Uterus (tissue), 4 donors: ENCODE results near the gene ALOX5AP. TPM values are rescaled to one million over a fixed set of nuclear protein-coding genes. Genes with fewer than 3 reads are reported as not detected.
A peak's percentile ranks its signal among the peaks of the same experiment; 100 is the strongest.

Experiments used
- DNase-seq, 2 donors: peaks; one replicate each; pipeline ENCODE4 v3.0.0-alpha.2; 2019 to 2020
- H3K27ac ChIP-seq, 2 donors: fragments of 200-600 bp; sonication (generic); 1 replicate in 1 of 2; 2 replicates in 1 of 2; pipeline ENCODE4 v1.5.1; 2016 to 2018
- H3K27me3 ChIP-seq, 2 donors: fragments of 200-600 bp; sonication (generic); one replicate each; pipeline ENCODE4 v1.5.1; 2018 to 2019; ENCODE audit warnings: control low read depth in 1 of 2
- H3K36me3 ChIP-seq, 2 donors: fragments of 200-600 bp; sonication (generic); one replicate each; pipeline ENCODE4 v1.5.1; 2019; ENCODE audit warnings: control low read depth in 1 of 2
- H3K4me1 ChIP-seq, 2 donors: fragments of 200-600 bp; sonication (generic); one replicate each; pipeline ENCODE4 v1.5.1; 2018 to 2019; ENCODE audit warnings: control low read depth in 1 of 2
- H3K4me3 ChIP-seq, 2 donors: fragments of 200-600 bp; sonication (generic); 1 replicate in 1 of 2; 2 replicates in 1 of 2; pipeline ENCODE4 v1.5.1; 2018 to 2019; ENCODE audit warnings: mild to moderate bottlenecking in 1 of 2
- H3K9me3 ChIP-seq, 2 donors: fragments of 200-600 bp; sonication (generic); one replicate each; pipeline ENCODE4 v1.5.1; 2019; ENCODE audit warnings: control low read depth in 1 of 2
- CTCF ChIP-seq, 4 experiments: fragments of 200-600 bp in 2 of 4; fragments of 450-650 bp in 2 of 4; sonication (generic) in 2 of 4; IDR thresholded peaks; one replicate each; pipeline ENCODE4 v1.5.1; 2016 to 2019; ENCODE audit warnings: antibody characterized with exemption in 4 of 4, mild to moderate bottlenecking in 2 of 4, moderate library complexity in 1 of 4
- POLR2A ChIP-seq, 2 donors: fragments of 450-650 bp; IDR thresholded peaks; one replicate each; pipeline ENCODE4 v1.6.1; 2016; ENCODE audit warnings: antibody characterized with exemption in 2 of 2, mild to moderate bottlenecking in 1 of 2, moderate library complexity in 1 of 2
- intact Hi-C: fragments of 100-400 bp; cut with DNase I; formaldehyde crosslinking; loops from one replicate; pipeline ENCODE4 v1.15.1; 2023; ENCODE audit warnings: low total_unique reads
- total RNA-seq, 4 donors: library from RNA; depleted of rRNA in 3 of 4; stranded (reverse); fragments of >200 nt in 3 of 4; gene quantifications; one replicate each; pipeline versions ENCODE4 v1.1.0 to v1.2.4, GENCODE V29; 2014 to 2023
- donor health status: DM: yes; HTN: yes; CAD: no.

ALOX5AP gene
- total RNA-seq, 4 donors from 2014 or later: 4.4 to 40.6 (median 12.7) TPM

GRCh38 chr13:30787738-30788525 lies 52.6 kb downstream of the ALOX5AP start:
- intact Hi-C loops: no loop called here
- DNase-seq: no peak
- Histone ChIP-seq H3K27me3 (no peaks in the 10 kb centered on the region), H3K9me3 (no peaks in the 10 kb centered on the region), H3K4me3 (no peak overlapping the region), H3K36me3 (no peaks in the 10 kb centered on the region), H3K27ac (no peak overlapping the region), H3K4me1 (no peaks in the 10 kb centered on the region)
- TF ChIP-seq POLR2A (IDR thresholded peaks at IDR 0.05): no peak

DNA sequence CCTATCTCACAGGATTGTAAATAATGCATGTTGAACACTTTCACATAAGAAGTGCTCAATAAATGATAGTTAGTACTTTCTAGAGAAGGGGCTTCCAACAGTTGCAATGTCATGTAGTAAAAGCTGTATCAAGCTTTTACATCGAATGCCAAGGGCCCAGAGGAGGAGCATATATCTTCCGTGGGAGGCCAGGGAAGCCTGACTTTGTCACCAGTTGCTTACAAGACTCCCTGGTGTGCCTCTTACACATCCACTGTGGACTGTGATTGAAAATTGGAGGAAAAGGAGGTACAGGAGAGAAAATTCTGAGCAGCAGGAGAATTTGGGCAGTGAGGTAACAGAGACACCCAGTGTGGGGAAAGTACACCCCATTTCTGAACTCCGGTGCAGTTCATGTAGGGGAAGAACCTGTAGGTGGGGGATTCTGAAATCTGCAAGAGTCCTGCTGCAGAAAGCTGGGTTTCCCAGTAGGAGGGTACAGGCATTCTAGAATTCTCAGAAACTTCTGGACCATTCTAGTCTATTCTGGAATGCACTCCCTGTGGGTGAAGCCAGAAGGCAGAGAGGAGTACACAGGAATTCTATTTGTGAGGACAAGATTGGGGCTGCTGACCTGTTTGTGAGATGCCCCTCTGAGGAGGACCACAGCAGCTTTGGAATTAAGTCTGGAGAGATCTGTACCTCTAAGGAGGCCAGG lies 54.0 kb downstream of the ALOX5AP start:
- Histone ChIP-seq H3K27ac (no peak overlapping the region), H3K9me3 (no peaks in the 10 kb centered on the region), H3K4me1 (no peaks in the 10 kb centered on the region), H3K27me3 (no peaks in the 10 kb centered on the region), H3K36me3 (no peaks in the 10 kb centered on the region), H3K4me3 (no peak overlapping the region)
- TF ChIP-seq POLR2A (IDR thresholded peaks at IDR 0.05) (no peak), CTCF (IDR thresholded peaks at IDR 0.05) (no peak)
- DNase-seq: no peak
- intact Hi-C loops: no loop called here

- TF ChIP-seq POLR2A (IDR thresholded peaks at IDR 0.05): no peak
- no peak for TF ChIP-seq CTCF (IDR thresholded peaks at IDR 0.05)
Measured at GRCh38 chr13:30790592-30790991, 55.2 kb downstream of the ALOX5AP start.

GRCh38 chr13:30791354-30792001 lies 56.1 kb downstream of the ALOX5AP start:
- Histone ChIP-seq H3K4me1 (no peaks in the 10 kb centered on the region), H3K36me3 (no peaks in the 10 kb centered on the region), H3K27ac (peak overlapping the region; percentile 63 to 64), H3K27me3 (no peaks in the 10 kb centered on the region), H3K4me3 (no peak overlapping the region), H3K9me3 (no peaks in the 10 kb centered on the region)
- intact Hi-C loops: loop anchor here (10.0 kb wide), 1 partner anchor 327 kb away; the partner anchor contains the start of gene HMGB1
- TF ChIP-seq CTCF (IDR thresholded peaks at IDR 0.05) (no peak), POLR2A (IDR thresholded peaks at IDR 0.05) (no peak)
- DNase-seq: peak in 1 of 2 donors; percentile 42

More at GRCh38 chr13:30790592-30790991, 55.2 kb downstream of the ALOX5AP start:
- no peaks in the 10 kb centered on the region for H3K4me1 ChIP-seq
- no peak overlapping the region for H3K27ac ChIP-seq
- intact Hi-C loops: loop anchor here (10.0 kb wide), 1 partner anchor 326 kb away; the partner anchor contains the start of gene HMGB1
- H3K27me3 ChIP-seq: no peaks in the 10 kb centered on the region
- H3K36me3 ChIP-seq: no peaks in the 10 kb centered on the region
- DNase-seq: no peak
- no peaks in the 10 kb centered on the region for H3K9me3 ChIP-seq
- no peak overlapping the region for H3K4me3 ChIP-seq

DNA sequence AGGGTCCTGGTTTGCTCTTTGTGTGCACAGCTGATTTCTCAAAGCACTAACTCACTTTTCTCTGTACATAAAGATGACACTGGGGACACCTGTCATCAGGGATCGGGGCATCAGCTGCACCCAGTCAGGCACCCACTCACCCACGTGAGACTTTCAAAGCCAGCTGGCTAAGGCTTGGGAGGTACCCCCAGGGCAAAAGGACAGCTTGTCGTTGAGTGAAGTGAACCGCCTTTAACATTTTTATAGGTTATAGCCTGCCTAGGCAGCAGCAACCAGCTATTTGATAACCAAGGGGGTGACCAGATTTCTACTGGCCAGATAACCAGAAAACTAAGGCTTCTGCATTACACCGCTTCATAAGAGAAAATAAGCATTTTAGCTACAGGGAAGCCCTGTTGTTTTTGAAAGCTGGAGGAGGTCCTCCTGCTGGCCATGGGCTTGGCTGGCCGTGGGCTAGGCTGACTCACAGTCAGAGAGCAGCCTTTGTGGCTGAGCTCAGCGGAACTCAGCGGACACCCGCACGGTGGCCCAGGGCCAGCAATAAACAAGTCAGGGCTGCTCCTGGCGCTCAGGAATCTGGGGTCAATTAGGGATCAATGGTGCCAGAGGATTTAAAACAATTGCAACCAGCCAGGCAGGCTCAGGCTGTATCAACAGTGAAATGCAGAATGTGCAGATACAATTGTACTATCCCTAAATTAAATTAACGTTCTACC lies 57.1 kb downstream of the ALOX5AP start:
- peak; percentile 78 for DNase-seq
- Histone ChIP-seq H3K36me3 (no peaks in the 10 kb centered on the region), H3K27ac (peak overlapping the region; percentile 63 to 64), H3K4me1 (no peaks in the 10 kb centered on the region), H3K4me3 (no peak overlapping the region), H3K9me3 (no peaks in the 10 kb centered on the region), H3K27me3 (no peaks in the 10 kb centered on the region)
- TF ChIP-seq CTCF (IDR thresholded peaks at IDR 0.05): peak; percentile 6 to 47 (median 24)
- TF ChIP-seq POLR2A (IDR thresholded peaks at IDR 0.05): no peak
- intact Hi-C loops: loop anchor here (10.0 kb wide), 1 partner anchor 328 kb away; the partner anchor contains the start of gene HMGB1
